ENCODE results near the gene KCNN3.

KCNN3 gene

GRCh38 chr1:154852845-154853244 is 17.2 kb downstream of the KCNN3 start:
- no peak overlapping the region for H3K4me3 ChIP-seq (ENCODE audit: low read depth in 1 of 2, low read length in 1 of 2)
- H3K27me3 ChIP-seq: no peaks in the 10 kb centered on the region
- no peaks in the 10 kb centered on the region for H3K36me3 ChIP-seq
- no peak overlapping the region for H3K27ac ChIP-seq
- no peaks in the 10 kb centered on the region for H3K4me1 ChIP-seq (ENCODE audit: control insufficient read depth in 1 of 2, insufficient read depth in 1 of 2, low read depth in 1 of 2, low read length in 1 of 2)
- no peak for TF ChIP-seq CTCF (IDR thresholded peaks at IDR 0.05)
- no peaks in the 10 kb centered on the region for H3K9me3 ChIP-seq

GRCh38 chr1:154851392-154852177 is 18.5 kb downstream of the KCNN3 start:
- Histone ChIP-seq H3K4me1 (ENCODE audit: control insufficient read depth in 1 of 2, insufficient read depth in 1 of 2, low read depth in 1 of 2, low read length in 1 of 2) (no peaks in the 10 kb centered on the region), H3K4me3 (ENCODE audit: low read depth in 1 of 2, low read length in 1 of 2) (no peak overlapping the region)

GRCh38 chr1:154849645-154850131 is 20.4 kb downstream of the KCNN3 start:
- Histone ChIP-seq H3K4me1 (ENCODE audit: control insufficient read depth in 1 of 2, insufficient read depth in 1 of 2, low read depth in 1 of 2, low read length in 1 of 2) (no peaks in the 10 kb centered on the region), H3K27me3 (no peaks in the 10 kb centered on the region), H3K4me3 (ENCODE audit: low read depth in 1 of 2, low read length in 1 of 2) (no peak overlapping the region), H3K27ac (no peak overlapping the region), H3K36me3 (no peaks in the 10 kb centered on the region), H3K9me3 (no peaks in the 10 kb centered on the region)
- TF ChIP-seq CTCF (IDR thresholded peaks at IDR 0.05): no peak

More at GRCh38 chr1:154851392-154852177, 18.5 kb downstream of the KCNN3 start:
- TF ChIP-seq CTCF (IDR thresholded peaks at IDR 0.05): no peak
- Histone ChIP-seq H3K9me3 (no peaks in the 10 kb centered on the region), H3K27me3 (no peaks in the 10 kb centered on the region), H3K27ac (no peak overlapping the region), H3K36me3 (no peaks in the 10 kb centered on the region)

GRCh38 chr1:154848983-154849382 is 21.1 kb downstream of the KCNN3 start:
- H3K36me3 ChIP-seq: no peaks in the 10 kb centered on the region
- no peaks in the 10 kb centered on the region for H3K4me1 ChIP-seq (ENCODE audit: control insufficient read depth in 1 of 2, insufficient read depth in 1 of 2, low read depth in 1 of 2, low read length in 1 of 2)
- H3K9me3 ChIP-seq: no peaks in the 10 kb centered on the region
- TF ChIP-seq CTCF (IDR thresholded peaks at IDR 0.05): no peak
- H3K27ac ChIP-seq: no peak overlapping the region
- no peak overlapping the region for H3K4me3 ChIP-seq (ENCODE audit: low read depth in 1 of 2, low read length in 1 of 2)
- H3K27me3 ChIP-seq: no peaks in the 10 kb centered on the region

GRCh38 chr1:154847891-154848290 is 22.2 kb downstream of the KCNN3 start:
- no peaks in the 10 kb centered on the region for H3K27me3 ChIP-seq
- no peak for TF ChIP-seq CTCF (IDR thresholded peaks at IDR 0.05)
- H3K36me3 ChIP-seq: no peaks in the 10 kb centered on the region
- no peaks in the 10 kb centered on the region for H3K4me1 ChIP-seq (ENCODE audit: control insufficient read depth in 1 of 2, insufficient read depth in 1 of 2, low read depth in 1 of 2, low read length in 1 of 2)
- H3K4me3 ChIP-seq (ENCODE audit: low read depth in 1 of 2, low read length in 1 of 2): no peak overlapping the region
- H3K9me3 ChIP-seq: no peaks in the 10 kb centered on the region
- H3K27ac ChIP-seq: no peak overlapping the region
